HG03342 (cell line): ENCODE results near the gene HIVEP3.

Experiments used
- ATAC-seq: cut with Tn5 transposase; IDR thresholded peaks from one replicate; pipeline ENCODE4 v1.9.1; 2021; ENCODE audit warnings: mild to moderate bottlenecking, moderate library complexity; ENCODE audit not compliant: unreplicated experiment

The HIVEP3 gene

DNA sequence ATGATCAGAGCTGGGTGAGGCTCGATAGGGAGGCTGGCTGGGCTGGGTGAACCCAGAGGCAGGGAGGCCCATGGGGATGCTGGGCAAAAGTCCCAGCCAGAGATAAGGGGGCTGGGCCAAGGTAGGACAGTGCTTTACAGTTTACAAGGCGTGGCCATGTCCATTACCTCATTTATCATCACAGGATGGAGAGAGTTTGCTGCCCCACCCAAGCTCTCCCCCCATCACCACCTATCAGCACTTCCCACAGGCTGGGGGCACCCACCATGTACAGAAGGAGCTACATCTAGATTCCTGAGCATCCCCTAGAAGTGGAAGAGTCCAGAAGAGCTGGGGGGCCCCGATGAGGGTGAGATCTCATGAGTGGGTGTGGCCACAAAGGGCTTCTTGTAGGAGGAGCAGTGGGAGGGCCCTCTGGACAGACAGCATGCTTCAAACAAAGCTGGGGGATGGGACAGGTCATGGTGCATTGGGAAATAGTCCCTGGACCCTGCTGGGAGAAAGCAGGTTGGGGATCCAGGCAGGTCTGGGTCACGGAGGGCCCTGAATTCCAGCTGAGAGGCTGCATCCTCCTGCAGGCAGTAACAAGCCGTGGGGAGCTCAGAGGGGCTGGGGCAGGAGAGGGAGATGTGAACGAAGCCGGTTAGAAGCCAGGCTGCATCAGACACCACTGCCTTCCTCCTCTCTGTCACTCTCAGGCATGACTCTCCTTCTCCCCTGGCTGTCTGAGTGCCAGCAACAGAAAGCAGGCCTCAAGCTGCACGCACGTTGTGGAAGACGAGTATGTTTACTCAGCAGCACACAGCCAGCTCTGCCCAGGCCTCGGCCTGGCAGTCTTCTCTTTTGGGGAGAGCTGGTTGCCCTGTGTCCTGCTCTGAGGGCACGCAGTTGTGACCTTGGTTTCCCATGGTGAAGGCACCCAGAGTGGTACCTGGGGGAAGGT lies 202.3 kb downstream of the HIVEP3 start:
- no peak for ATAC-seq

DNA sequence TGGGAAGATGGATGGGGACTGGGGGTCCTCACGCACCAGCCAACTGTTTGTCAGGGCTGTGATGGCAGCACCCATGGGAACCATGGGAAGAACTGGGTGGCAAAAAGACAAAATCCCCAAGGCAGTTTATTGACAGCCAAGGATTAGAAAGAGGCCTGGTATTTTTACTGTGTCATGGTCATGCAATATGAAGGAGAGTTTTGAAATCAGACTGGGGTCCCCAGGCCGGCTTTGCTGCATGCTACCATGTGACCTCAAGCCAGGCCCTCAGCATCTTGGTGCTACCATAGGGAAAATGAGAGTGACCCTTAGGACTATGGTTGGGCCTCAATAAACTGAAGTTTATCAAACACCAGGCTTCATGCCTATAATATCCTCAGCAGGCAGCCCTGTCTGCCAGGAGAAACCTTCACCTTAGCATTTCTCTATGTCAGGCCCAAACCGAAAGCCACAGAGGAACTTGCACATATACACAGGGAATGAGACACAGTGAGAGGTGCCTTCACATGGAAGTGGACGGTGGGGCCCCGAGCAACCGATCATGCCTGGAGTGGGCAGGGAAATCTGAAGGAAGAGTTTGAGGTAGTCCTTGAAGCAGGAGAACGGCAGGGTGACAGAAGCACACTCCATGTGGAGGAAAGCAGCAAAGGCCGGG lies 203.2 kb downstream of the HIVEP3 start:
- ATAC-seq: no peak

DNA sequence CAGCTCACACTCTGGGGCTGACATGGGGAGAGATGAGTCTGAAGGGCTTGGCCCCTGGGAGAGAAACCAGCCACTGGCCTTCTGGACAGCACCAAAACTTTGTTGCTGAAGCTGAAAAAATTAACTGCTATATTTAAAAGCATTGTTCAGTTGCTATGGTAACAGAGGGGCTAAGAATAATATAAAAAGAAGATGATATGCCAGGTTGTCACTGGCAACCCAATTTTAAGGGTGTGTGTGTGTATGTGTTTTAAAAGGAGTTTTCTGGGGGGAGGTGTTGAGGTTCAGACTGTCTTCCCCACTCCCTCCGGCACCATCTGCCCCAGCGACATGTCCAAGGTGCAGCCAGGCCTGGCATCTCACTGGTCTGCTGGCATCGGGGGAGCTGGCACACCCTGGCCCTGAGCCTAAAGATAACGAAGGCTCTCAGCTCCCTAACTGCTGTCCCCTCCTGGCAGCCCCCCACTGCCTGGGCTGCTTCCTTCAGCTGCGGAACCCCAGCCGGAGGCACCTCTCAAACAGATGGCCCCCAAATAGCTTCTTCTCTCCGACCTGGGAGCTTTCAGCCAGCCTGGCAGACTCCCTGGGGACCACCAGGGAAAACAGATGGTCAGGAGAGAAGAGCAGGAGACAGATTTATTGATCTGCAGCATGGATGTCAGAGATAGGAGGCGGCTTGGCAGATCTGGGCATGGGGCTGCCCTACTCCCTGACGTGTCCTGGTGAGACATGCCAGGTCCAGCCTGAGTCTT lies 203.9 kb downstream of the HIVEP3 start:
- no peak for ATAC-seq

DNA sequence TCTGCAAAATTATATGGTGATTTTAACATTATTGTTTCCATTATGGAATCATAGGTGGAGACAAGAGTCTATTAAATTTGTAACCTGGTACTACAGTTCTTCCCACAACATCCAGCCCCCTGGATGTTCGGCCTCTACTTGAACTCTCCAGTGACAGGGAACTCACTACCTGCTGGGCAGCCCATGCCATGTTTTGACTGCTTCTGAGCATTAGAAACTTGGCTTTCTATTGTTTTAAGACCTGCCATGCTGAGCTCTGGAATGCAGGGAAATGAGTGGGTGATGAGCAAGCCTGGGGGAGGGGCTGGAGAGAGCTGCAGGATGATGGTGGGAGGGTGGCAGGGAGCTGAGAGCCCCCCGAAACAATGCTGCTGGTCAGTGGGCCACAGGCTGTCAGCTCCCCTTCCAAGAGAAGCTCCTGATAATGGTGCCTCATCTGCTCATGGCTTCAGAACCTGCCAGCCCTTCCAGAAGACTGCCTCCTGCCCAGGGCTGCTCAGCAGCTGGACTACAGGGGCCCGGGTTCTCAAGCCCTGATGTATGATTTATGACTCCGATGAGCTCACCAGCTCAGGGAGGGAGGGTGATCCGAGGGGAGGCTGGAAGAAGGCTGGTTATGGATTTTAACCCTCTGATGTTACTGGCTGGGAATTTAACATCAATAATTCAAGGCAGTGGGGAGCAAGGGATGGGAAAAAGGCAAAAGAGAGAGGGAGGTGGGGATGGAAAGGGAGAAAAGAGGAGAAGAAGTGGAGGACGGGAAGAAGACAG lies 205.0 kb downstream of the HIVEP3 start:
- ATAC-seq: no peak

GRCh38 chr1:41713141-41713540 lies 205.6 kb downstream of the HIVEP3 start:
- no peak for ATAC-seq

GRCh38 chr1:41712695-41713094 lies 206.0 kb downstream of the HIVEP3 start:
- no peak for ATAC-seq

DNA sequence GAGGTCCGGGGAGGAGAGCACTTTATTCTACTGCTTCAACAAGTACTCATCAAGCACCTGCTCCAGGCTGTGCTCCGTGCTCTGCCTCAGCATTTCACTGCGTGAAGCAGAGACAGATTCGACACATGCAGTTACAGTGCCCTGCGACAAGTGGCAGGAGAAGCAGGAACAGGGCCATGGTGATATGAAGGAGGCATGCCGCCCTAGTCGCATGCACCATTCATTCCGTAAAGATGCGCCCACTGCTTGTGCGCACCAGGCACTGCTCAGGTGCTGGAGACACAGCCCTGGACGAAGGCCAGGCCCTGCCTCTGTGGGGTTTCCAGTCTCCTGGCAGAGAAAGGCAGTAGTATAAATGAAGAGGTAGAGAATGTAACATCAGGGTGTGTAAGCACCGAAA lies 206.6 kb downstream of the HIVEP3 start:
- no peak for ATAC-seq

- ATAC-seq: no peak
These were observed 207.1 kb downstream of the HIVEP3 start for GRCh38 chr1:41711581-41711980.

GRCh38 chr1:41710980-41711379 lies 207.7 kb downstream of the HIVEP3 start:
- ATAC-seq: no peak

DNA sequence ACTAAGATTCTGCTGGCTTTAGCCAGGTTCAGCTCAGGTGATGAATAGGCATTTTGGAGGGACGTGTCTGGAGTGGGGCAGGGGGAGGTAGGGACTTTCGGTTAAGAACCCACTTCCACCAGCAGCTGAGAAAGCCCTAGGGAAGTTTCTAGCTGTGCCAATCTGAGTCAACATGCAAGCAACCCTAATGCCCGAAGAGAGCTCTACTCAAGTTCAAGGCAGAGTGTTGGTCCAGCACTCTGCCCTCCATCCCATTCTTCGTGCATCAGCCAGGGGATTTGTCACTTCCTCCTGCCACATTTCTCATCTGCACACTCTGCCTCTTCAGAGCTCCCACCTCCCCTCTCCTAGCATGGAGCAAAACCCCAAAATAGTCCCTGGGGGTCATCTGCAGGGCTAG lies 208.8 kb downstream of the HIVEP3 start:
- ATAC-seq: no peak

DNA sequence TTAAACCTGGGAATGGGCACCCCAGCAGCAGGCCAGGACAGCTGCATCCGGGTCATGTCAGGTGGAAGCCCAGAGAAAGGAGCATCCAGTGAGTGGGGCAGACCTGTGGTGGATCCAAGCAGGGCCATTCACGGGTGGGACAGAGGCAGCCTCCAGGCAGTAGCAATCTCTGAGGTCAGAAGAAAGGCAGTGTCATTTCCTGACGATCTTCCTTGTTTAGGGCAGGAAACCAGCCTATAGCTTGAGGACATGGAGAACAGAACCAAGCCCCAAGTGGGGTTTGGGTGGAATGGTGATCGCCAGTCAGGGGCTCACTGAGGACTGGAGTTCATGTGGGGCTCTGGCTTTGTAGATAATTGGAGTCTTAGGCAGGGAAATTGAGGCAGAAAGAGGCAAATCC lies 209.4 kb downstream of the HIVEP3 start:
- ATAC-seq: no peak

GRCh38 chr1:41708332-41708731 lies 210.4 kb downstream of the HIVEP3 start:
- ATAC-seq: no peak

- ATAC-seq: no peak
These were observed 210.9 kb downstream of the HIVEP3 start for GRCh38 chr1:41707793-41708192.

DNA sequence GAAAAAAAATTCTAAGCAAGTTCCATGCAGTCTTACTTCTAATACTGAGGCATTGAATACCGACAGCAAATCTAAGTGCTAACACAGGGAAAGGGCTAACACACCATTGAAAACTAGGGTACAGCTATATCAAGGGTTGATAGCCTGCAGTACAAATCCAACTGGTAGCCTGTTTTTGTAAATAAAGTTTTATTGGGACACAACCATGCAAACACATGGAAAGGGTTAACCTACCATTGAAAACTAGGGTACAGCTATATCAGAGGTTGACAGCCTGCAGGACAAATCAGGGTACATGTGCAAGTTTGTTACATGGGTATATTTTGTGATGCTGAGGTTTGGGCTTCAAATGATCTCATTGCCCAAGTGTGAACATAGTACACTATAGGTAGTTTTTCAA lies 212.9 kb downstream of the HIVEP3 start:
- ATAC-seq: no peak

DNA sequence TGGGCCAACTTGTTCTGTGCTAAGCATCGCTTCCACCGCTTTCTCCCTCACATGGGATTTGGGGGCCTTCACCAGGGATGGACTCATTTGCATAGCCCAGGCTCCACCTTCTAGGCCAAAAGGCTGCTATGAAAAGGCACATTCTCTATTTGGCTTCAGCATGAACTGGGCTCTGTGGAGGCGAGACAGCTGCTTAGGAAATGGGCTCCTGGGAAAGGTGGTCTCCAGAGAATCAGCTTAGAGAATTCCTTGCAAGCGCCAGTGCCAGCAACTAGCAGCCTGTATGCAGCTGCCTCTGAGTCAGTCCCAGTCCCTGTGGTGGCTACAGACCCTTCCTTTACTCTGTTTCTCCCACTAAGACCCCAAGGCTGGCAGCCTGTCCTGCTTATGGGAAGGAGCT lies 214.5 kb downstream of the HIVEP3 start:
- ATAC-seq: no peak

- ATAC-seq: no peak
These were observed 216.0 kb downstream of the HIVEP3 start for GRCh38 chr1:41702771-41703170.

- ATAC-seq: no peak
These were observed 217.7 kb downstream of the HIVEP3 start for GRCh38 chr1:41700986-41701535.

GRCh38 chr1:41700581-41700980 lies 218.1 kb downstream of the HIVEP3 start:
- no peak for ATAC-seq

- ATAC-seq: no peak
These were observed 218.9 kb downstream of the HIVEP3 start for GRCh38 chr1:41699861-41700248.
